Mesodermal cell (in vitro differentiated cells): ENCODE data around the gene WFIKKN1.

Experiments used
- H3K27ac ChIP-seq: 2 replicates; pipeline ENCODE4 v1.7.0; 2013; ENCODE audit warnings: mild to moderate bottlenecking, low read depth, low read length, moderate library complexity; ENCODE audit not compliant: severe bottlenecking
- H3K36me3 ChIP-seq: 2 replicates; pipeline ENCODE4 v1.7.1; 2013; ENCODE audit warnings: mild to moderate bottlenecking, low read length, moderate library complexity; ENCODE audit not compliant: control insufficient read depth, insufficient read depth
- H3K4me1 ChIP-seq: one replicate; pipeline ENCODE4 v1.7.1; 2013; ENCODE audit warnings: mild to moderate bottlenecking, low read length; ENCODE audit not compliant: insufficient read depth, control insufficient read depth, poor library complexity, severe bottlenecking
- H3K4me3 ChIP-seq: 2 replicates; pipeline ENCODE4 v1.7.0; 2013; ENCODE audit warnings: low read length, control low read depth, mild to moderate bottlenecking; ENCODE audit not compliant: insufficient read depth, poor library complexity, severe bottlenecking; ENCODE audit errors: extremely low read depth
- H3K9me3 ChIP-seq: 2 replicates; pipeline ENCODE4 v1.7.1; 2013; ENCODE audit warnings: mild to moderate bottlenecking, low read length, moderate library complexity; ENCODE audit not compliant: control insufficient read depth
- WGBS, 2 experiments: methylation state at CpG; one replicate each; pipeline ENCODE4 v1.1.5; 2013; ENCODE audit warnings: missing lambda C conversion rate in 2 of 2; ENCODE audit not compliant: insufficient coverage in 2 of 2; 5-methylcytosine and 5-hydroxymethylcytosine counted together

WFIKKN1 gene

DNA sequence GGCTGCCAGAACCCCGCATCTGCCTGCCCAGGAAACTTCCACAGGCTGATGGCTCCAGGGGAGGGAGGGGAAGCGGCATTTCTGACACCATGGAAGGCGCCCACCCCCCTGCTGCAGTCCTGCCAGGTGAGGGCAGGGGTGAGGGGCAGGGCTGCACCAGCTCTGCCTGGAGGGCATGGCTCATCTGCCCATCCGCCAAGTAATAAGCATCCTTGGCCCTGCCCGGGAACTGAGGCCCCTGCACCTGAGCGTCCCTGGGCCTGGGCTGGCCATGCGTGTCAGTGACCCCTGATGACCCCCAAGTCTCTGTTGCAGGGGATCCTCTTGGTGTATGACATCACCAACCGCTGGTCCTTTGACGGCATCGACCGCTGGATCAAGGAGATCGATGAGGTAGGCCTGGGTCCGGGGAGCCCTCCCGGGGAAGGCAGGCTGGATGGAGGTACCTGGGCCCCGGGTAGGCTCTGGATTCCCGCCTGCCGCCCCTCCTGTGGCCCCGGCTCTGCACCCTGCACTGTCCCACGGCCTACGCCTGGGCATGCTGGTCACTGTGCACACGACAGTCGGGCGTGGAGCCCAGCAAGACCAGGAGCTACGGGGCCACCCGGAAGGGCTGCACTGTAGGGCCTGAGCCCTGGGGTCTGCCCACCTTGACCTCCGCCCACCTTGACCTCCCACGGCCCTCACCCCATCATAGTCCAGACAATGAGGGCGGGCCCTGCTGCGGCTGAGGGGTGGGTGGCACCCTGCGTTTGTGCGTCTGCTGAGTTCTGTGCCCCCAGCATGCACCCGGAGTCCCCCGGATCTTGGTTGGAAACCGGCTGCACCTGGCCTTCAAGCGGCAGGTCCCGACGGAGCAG, 5.4 kb upstream of the WFIKKN1 start:
- WGBS, 2 experiments = 93 to 94% methylated on average over 35 to 37 of the region's 37 CpGs

DNA sequence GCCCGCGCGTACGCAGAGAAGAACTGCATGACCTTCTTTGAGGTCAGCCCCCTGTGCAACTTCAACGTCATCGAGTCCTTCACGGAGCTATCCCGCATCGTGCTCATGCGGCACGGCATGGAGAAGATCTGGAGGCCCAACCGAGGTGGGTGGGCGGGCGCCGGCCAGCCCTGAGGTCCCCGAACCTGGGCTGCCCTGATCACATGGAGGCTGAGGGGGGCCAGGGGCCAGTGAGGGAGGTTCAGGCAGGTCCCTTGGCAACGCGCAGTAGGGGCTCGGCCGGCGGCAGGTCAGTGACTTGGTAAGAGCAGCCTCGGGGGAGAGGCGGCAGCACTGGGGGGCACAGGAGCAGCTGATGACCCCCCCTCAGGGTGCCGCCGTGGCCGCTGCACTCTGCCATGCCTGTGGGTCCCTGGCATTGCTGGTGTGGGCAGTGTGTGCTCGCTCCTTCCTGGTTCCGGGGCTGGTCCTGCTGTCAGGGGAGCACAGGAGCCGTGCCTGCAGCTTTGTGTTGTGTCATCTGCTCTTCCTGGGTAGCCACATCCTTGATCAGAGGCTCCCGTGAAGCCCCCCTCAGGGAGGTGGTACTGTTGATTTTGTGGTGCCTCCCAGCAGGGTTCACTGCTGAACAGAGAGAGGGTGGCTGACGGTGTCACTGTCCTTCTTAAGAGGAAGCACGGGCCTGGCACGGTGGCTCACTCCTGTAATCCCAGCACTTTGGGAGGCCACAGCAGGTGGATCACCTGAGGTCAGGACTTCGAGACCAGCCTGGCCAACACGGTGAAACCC, 4.6 kb upstream of the WFIKKN1 start:
- WGBS, 2 experiments = 93 to 97% methylated on average over 34 to 35 of the region's 35 CpGs

More for the DNA sequence above, 5.4 kb upstream of the WFIKKN1 start:
- Histone ChIP-seq H3K4me1 (peaks cover 37% of the 10 kb centered on the region), H3K36me3 (peaks cover 28% of the 10 kb centered on the region), H3K9me3 (no peaks in the 10 kb centered on the region), H3K4me3 (no peak overlapping the region), H3K27ac (no peak overlapping the region)

DNA sequence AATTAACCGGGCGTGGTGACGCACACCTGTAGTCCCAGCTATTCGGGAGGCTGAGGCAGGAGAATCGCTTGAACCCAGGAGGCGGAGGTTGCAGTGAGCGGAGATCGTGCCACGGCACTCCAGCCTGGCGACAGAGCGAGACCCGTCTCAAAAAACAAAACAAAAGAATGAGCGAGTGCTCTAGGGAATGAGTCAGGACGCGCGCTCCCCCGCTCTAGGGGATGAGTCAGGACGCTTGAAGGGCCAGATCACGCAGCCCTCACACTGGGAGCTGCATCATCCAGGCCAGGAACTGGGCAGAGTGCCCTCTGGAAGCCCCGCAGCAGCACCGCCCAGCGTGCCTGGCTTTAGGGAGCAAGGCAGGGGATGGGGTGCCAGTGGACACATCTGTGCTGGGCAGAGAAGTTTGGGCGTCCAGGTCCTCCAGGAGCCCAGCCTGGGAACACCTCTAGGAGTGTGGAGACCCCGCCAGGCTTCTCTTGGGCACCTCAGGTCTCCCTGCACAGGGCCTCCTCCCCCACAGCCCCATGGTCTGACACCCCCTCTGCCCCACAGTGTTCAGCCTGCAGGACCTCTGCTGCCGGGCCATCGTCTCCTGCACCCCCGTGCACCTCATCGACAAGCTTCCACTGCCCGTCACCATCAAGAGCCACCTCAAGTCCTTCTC, 3.9 kb upstream of the WFIKKN1 start:
- H3K9me3 ChIP-seq = no peaks in the 10 kb centered on the region
- peaks cover 28% of the 10 kb centered on the region for H3K36me3 ChIP-seq
- no peak overlapping the region for H3K4me3 ChIP-seq
- 86 to 89% methylated on average over 27 to 28 of the region's 29 CpGs for WGBS, 2 experiments
- H3K27ac ChIP-seq = peak overlapping the region; percentile 68
- peaks cover 42% of the 10 kb centered on the region for H3K4me1 ChIP-seq

More for the DNA sequence above, 4.6 kb upstream of the WFIKKN1 start:
- Histone ChIP-seq H3K4me3 (no peak overlapping the region), H3K9me3 (no peaks in the 10 kb centered on the region), H3K27ac (peak overlapping the region; percentile 68), H3K4me1 (peaks cover 45% of the 10 kb centered on the region), H3K36me3 (peaks cover 28% of the 10 kb centered on the region)

- Histone ChIP-seq H3K4me1 (peaks cover 36% of the 10 kb centered on the region), H3K4me3 (no peak overlapping the region), H3K9me3 (no peaks in the 10 kb centered on the region), H3K36me3 (peaks cover 34% of the 10 kb centered on the region), H3K27ac (no peak overlapping the region)
- 94 to 97% methylated on average over 40 to 45 of the region's 50 CpGs for WGBS, 2 experiments
These were observed 3.1 kb upstream of the WFIKKN1 start for GRCh38 chr16:627454-628239.

- Histone ChIP-seq H3K27ac (peak overlapping the region; percentile 94), H3K36me3 (peaks cover 40% of the 10 kb centered on the region), H3K4me3 (no peak overlapping the region), H3K9me3 (no peaks in the 10 kb centered on the region), H3K4me1 (peaks cover 36% of the 10 kb centered on the region)
- 93% methylated on average over 25 to 33 of the region's 33 CpGs for WGBS, 2 experiments
These were observed 2.3 kb upstream of the WFIKKN1 start for GRCh38 chr16:628321-629061.

- Histone ChIP-seq H3K9me3 (no peaks in the 10 kb centered on the region), H3K4me1 (peaks cover 36% of the 10 kb centered on the region), H3K27ac (peak overlapping the region; percentile 94), H3K36me3 (peaks cover 48% of the 10 kb centered on the region), H3K4me3 (no peak overlapping the region)
- WGBS, 2 experiments = 64 to 69% methylated on average over 27 to 28 of the region's 29 CpGs
These were observed 1.5 kb upstream of the WFIKKN1 start for GRCh38 chr16:629185-629832.

DNA sequence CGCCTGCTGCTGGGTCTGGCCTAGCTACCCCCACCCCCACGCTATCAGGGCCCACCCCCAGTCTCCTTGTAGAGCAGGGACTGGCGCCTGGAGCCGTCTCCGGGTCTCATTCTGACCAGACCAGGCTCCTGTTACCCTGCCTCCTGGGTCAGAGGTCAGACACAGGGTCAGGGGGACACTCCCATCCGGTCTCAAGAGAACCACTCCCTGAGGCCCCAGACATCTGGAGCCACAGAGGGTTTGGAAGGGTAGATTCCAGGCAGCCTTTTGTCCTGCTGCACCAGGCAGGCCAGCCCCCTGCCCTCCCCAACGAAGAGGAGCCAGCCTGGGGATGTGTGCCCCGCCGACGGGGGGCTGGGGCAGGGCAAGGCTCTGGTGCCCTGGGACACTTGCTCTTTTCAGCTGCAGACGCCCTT, 944 bp upstream of the WFIKKN1 start:
- H3K36me3 ChIP-seq = peaks cover 50% of the 10 kb centered on the region
- no peaks in the 10 kb centered on the region for H3K9me3 ChIP-seq
- 17 to 33% methylated on average over 8 to 10 of the region's 11 CpGs for WGBS, 2 experiments
- H3K4me3 ChIP-seq = peak overlapping the region; percentile 44
- H3K4me1 ChIP-seq = peaks cover 36% of the 10 kb centered on the region
- peak overlapping the region; percentile 94 for H3K27ac ChIP-seq

DNA sequence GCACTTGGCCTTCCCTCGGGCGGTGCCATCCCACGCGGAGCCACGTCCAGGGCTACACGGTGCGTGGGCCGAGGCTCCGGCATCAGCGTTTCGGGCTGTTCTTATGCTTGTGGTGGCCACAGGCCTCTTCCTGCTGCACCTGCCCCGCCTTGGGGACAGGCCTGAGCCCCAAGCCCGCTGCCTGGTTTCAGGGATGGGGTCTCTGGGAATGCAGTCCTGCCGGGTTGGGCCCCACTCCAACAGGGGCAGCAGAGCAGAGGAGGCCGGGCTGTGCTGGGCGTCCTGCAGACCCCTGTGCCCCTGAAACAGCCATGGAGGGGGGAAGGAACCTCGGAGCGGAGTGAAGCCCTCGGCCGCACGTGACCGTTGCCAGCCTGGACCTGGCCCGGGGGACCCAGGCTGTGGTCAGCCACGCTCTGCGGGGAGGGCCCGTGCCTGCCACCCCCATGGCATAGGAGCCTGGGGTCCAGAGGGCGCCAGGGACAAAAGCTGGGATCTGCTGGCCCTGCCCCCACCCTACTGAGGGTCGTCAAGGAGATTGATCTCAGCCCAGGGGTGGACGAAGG, 453 bp upstream of the WFIKKN1 start:
- Histone ChIP-seq H3K4me1 (peaks cover 41% of the 10 kb centered on the region), H3K27ac (peak overlapping the region; percentile 94), H3K36me3 (peaks cover 50% of the 10 kb centered on the region), H3K4me3 (peak overlapping the region; percentile 44), H3K9me3 (no peaks in the 10 kb centered on the region)
- WGBS, 2 experiments = 41 to 50% methylated on average over 19 to 21 of the region's 29 CpGs

- Histone ChIP-seq H3K9me3 (no peaks in the 10 kb centered on the region), H3K27ac (no peak overlapping the region), H3K4me3 (peak overlapping the region; percentile 8), H3K36me3 (peaks cover 39% of the 10 kb centered on the region), H3K4me1 (peaks cover 43% of the 10 kb centered on the region)
- 70 to 87% methylated on average over 5 to 7 of the region's 9 CpGs for WGBS, 2 experiments
These were observed 1.1 kb downstream of the WFIKKN1 start for GRCh38 chr16:631808-632358.
